HG03064 (cell line): Measurements from ENCODE around the gene FAM124A.

Source experiments
- ATAC-seq: cut with Tn5 transposase; IDR thresholded peaks from one replicate; pipeline ENCODE4 v1.9.1; 2021; ENCODE audit warnings: low read depth; ENCODE audit not compliant: unreplicated experiment

Gene FAM124A

GRCh38 chr13:51240958-51241357, 18.8 kb downstream of the FAM124A start:
- ATAC-seq, result no peak

GRCh38 chr13:51241720-51242119, 19.5 kb downstream of the FAM124A start:
- no peak for ATAC-seq

- ATAC-seq, result no peak
These were observed 21.0 kb downstream of the FAM124A start for GRCh38 chr13:51243227-51243626.

- ATAC-seq, result no peak
These were observed 21.6 kb downstream of the FAM124A start for GRCh38 chr13:51243832-51244231.

GRCh38 chr13:51244637-51245405, 22.6 kb downstream of the FAM124A start:
- ATAC-seq, result no peak

- ATAC-seq, result no peak
These were observed 23.4 kb downstream of the FAM124A start for GRCh38 chr13:51245583-51245982.

GRCh38 chr13:51246025-51246417, 23.8 kb downstream of the FAM124A start:
- ATAC-seq, result no peak

GRCh38 chr13:51246418-51247277, 24.4 kb downstream of the FAM124A start:
- no peak for ATAC-seq

GRCh38 chr13:51249255-51249654, 27.1 kb downstream of the FAM124A start:
- ATAC-seq, result no peak

- no peak for ATAC-seq
These were observed 27.9 kb downstream of the FAM124A start for GRCh38 chr13:51249770-51250741.

GRCh38 chr13:51251480-51251879, 29.3 kb downstream of the FAM124A start:
- no peak for ATAC-seq

GRCh38 chr13:51252954-51253532, 30.8 kb downstream of the FAM124A start:
- ATAC-seq, result no peak

- no peak for ATAC-seq
These were observed 33.4 kb downstream of the FAM124A start for GRCh38 chr13:51255556-51255955.

GRCh38 chr13:51257187-51257586, 35.0 kb downstream of the FAM124A start:
- ATAC-seq, result no peak

- ATAC-seq, result no peak
These were observed 36.7 kb downstream of the FAM124A start for GRCh38 chr13:51258612-51259548.

- no peak for ATAC-seq
These were observed 38.0 kb downstream of the FAM124A start for GRCh38 chr13:51260154-51260553.

GRCh38 chr13:51261610-51262249, 39.5 kb downstream of the FAM124A start:
- ATAC-seq, result no peak

- no peak for ATAC-seq
These were observed 40.5 kb downstream of the FAM124A start for GRCh38 chr13:51262501-51263211.
